GM18507 (cell line): Measurements from ENCODE around the gene APOH.

ENCODE experiments used
- DNase-seq: peaks from one replicate; pipeline ENCODE4 v3.0.0; 2011; ENCODE audit warnings: low read depth; ENCODE audit not compliant: insufficient read length; ENCODE audit errors: extremely low spot score
- FAIRE-seq: peaks from 2 replicates; lab custom pipeline; 2011; peaks lifted over from hg19 to GRCh38; lab: Jason Lieb, UNC

The APOH gene

DNA sequence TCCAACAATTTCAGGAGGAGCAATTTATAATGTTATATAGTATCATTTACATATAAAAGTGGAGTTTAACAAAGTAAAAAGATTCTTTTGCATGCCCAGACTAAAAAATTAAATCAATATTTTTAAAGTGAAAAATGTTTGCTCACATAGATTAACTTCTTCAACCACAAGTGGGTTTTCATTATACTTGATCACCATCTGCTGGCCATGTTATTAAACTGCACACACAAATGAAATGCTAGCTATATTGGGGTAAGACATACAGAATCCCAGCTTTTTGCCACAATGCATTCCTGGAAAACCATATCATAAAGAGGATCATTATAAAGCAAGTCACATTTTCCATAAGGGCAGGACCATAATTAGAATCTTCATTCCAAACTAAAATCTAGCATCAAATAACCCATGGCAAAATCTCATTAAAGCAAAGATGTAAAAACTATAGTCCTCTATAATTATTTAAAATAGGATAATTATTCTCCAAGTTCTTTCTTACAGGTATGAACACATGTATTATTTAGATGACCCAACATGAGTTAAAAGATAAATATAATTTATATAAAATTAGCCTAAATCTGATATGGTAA lies 63.6 kb downstream of the APOH start:
- FAIRE-seq, result peak; percentile 89
- peak; percentile 12 for DNase-seq
